ENCODE data around the gene CMAS.
"Not testable (repeated sequence)": the region's sequence is repeated elsewhere in the genome, so short reads cannot be mapped to it uniquely, and the experiment has no call there.

CMAS gene

DNA sequence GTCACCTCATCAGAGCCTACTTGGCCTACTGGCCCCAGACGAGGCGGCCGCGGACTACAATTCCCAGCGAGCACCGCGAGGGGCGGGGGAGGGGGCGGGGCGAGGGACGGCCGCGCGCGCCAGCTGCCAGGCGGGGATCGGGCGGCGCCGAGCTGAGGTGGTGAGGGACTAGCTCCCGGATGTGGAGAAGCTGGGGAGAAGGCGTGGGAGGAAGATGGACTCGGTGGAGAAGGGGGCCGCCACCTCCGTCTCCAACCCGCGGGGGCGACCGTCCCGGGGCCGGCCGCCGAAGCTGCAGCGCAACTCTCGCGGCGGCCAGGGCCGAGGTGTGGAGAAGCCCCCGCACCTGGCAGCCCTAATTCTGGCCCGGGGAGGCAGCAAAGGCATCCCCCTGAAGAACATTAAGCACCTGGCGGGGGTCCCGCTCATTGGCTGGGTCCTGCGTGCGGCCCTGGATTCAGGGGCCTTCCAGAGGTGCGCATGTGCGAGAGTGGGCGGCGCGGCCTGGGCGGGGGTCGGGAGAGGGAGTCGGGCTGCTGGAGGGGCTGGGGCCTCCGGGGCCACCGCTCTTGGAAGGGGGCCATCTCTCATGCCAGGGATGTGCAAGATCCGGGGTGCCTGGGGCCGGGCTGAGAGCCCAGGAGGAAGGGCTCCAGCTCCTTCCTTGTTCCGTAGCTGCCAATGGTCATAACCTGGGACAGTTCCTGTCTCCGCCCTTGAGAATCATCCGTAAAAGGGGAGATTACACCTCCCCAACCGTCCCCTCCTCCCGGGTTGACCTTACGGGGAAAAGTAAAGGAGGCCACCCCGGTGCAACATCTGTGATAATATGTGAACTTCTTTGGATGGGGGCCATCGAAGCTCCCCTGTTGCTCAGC lies at the start of gene CMAS:
Gene CMAS, plus strand, starts transcription at position 129 of the 878 bp plus-strand sequence. Its CDS starts 86 bp downstream, at position 215.
- H3K9me3 ChIP-seq (replicated peaks in 1 of 11), result no peaks in the 10 kb centered on the region
- peak within 1 kb of the TSS; percentile 88 to 99 (median 94) for H3K4me3 ChIP-seq
- H3K27ac ChIP-seq, result peak within 1 kb of the TSS; percentile 68 to 95 (median 92)
- no peak for TF ChIP-seq Cebpa-rat (IDR thresholded peaks at IDR 0.05)
- peaks cover 8 to 34% (median 14%) of the 10 kb centered on the region in 10 experiments; a peak in 18 of 20 replicates for H3K4me1 ChIP-seq
- peaks cover 7 to 27% (median 21%) of the 10 kb centered on the region in 11 experiments; a peak in 16 of 22 replicates for H3K36me3 ChIP-seq
- peaks cover 0 to 16% (median 3%) of the 10 kb centered on the region in 11 experiments; a peak in 9 of 22 replicates for H4K20me1 ChIP-seq
- no peaks in the 10 kb centered on the region for H3K27me3 ChIP-seq
- peak within 1 kb of the TSS; percentile 83 to 95 (median 93) for H3K9ac ChIP-seq
- peak within 1 kb of the TSS; percentile 76 to 86 (median 84) for H3K4me2 ChIP-seq

DNA sequence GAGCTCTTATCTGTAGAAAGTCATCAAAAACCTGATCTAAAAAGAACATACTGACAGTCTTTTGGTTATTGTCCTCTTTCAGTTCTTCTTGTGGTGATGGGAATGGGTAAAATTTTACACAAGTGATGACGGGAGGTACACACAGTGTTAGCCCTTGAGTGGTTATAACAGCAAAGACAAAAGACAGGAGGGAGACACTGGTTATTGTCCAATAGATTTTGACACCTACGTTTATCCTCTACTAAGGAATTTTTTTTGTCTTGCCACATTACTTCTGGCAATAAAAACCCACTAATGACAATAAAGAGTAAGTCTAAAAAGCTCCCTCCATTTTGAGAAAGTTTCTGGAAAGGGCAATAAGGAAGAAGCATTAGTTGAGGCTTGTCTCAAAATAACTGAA lies 47.7 kb upstream of the CMAS start:
- Histone ChIP-seq H3K27me3 (no peaks in the 10 kb centered on the region), H4K20me1 (no peaks in the 10 kb centered on the region), H3K36me3 (no peaks in the 10 kb centered on the region), H3K27ac (no peak overlapping the region), H3K4me3 (no peak overlapping the region), H3K4me1 (peaks cover 0 to 7% (median 0%) of the 10 kb centered on the region in 10 experiments; a peak in 3 of 20 replicates), H3K9me3 (replicated peaks in 1 of 11) (no peaks in the 10 kb centered on the region), H3K9ac (no peak overlapping the region), H3K4me2 (no peak overlapping the region)
- no peak for TF ChIP-seq Cebpa-rat (IDR thresholded peaks at IDR 0.05)

DNA sequence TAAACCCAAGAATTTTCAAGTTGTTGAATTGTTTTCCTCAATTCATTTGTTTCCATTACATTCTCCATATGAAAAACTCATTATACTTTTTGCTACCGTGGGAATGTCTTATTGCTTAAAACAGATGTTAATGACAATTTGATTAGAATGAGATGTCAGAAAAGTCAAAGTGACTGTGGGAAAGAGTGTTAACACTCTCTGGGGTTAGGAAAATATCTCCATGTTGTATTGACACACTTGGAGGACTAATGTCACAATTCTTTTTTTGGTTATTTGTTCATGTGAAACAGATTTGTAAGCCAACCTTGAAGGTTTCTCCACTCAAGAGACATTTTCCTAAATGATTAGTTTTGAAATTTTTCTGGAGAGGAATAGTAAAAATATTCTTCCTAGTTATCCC lies 47.2 kb upstream of the CMAS start:
- Histone ChIP-seq H3K4me2 (no peak overlapping the region), H3K27me3 (no peaks in the 10 kb centered on the region), H3K4me3 (no peak overlapping the region), H3K27ac (no peak overlapping the region), H3K9me3 (replicated peaks in 1 of 11) (no peaks in the 10 kb centered on the region), H3K36me3 (no peaks in the 10 kb centered on the region), H3K9ac (no peak overlapping the region), H3K4me1 (peaks cover 0 to 3% (median 0%) of the 10 kb centered on the region in 10 experiments; a peak in 2 of 20 replicates), H4K20me1 (no peaks in the 10 kb centered on the region)
- TF ChIP-seq Cebpa-rat (IDR thresholded peaks at IDR 0.05), result no peak

DNA sequence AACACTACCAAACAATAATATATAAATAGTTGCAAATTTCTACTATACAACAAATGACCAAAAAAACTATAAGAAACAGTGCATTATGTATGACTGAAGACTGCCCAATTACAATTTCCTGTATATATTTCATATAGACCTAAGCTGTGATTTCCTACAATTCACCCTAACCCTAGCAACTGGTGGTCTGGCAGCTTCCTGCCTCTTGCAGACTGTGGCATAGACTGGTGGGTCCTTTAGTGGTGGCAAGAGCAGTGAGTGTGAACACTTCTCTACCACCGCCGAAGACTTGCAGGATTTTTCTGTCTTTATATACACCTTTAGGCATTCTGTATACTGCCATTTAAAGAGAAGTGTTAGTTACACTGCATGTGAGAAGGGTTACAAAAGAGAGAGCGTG lies 43.6 kb upstream of the CMAS start:
- Histone ChIP-seq H3K4me3 (no peak overlapping the region), H3K27ac (no peak overlapping the region), H3K9me3 (replicated peaks in 1 of 11) (peaks cover 0 to 8% (median 0%) of the 10 kb centered on the region in 11 experiments; a peak in 4 of 22 replicates), H3K4me1 (no peaks in the 10 kb centered on the region), H3K36me3 (no peaks in the 10 kb centered on the region), H3K4me2 (no peak overlapping the region), H4K20me1 (no peaks in the 10 kb centered on the region), H3K9ac (no peak overlapping the region), H3K27me3 (no peaks in the 10 kb centered on the region)
- no peak for TF ChIP-seq Cebpa-rat (IDR thresholded peaks at IDR 0.05)

DNA sequence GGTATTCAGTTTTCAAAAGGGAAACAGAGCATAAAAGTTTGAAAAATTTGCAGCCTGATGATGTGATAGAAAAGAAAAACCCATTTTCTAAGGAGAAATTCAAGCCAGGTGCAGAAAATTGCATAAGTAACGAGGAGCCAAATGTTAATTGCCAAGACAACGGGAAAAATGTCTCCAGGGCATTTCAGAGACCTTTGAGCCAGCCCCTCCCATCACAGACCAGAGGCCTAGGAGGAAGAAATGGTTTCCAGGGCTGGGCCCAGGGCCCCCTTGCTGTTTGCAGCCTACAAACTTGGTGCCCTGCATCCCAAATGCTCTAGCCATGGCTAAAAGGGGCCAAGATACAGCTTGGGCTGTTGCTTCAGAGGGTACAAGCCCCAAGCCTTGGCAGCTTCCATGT lies 38.2 kb upstream of the CMAS start:
- not testable (repeated sequence) for H3K27me3 ChIP-seq, H3K4me2 ChIP-seq, H4K20me1 ChIP-seq, H3K4me1 ChIP-seq, H3K36me3 ChIP-seq, H3K4me3 ChIP-seq, H3K27ac ChIP-seq, H3K9ac ChIP-seq
- H3K9me3 ChIP-seq (replicated peaks in 1 of 11), result peaks cover 5 to 33% (median 19%) of the 10 kb centered on the region in 11 experiments

DNA sequence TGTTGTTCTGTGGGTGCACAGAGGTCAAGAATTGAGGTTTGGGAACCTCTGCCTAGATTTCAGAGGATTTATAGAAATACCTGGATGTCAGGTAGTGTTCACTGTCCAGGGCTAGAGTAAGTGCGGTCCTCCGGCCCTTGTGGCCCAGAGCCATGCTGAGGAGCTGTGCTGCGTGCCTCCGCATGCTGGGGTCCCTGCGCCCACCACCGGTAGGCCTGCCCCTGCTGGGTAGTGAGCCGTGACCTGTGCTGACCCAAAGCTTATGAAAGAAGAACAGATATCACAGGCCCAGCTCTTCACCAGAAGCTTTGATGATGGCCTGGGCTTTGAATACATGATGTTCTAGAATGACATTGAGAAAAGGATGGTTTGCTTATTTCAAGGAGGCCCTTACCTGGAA lies 37.8 kb upstream of the CMAS start:
- no peaks in the 10 kb centered on the region for H3K36me3 ChIP-seq
- no peak overlapping the region for H3K27ac ChIP-seq
- no peak overlapping the region for H3K4me3 ChIP-seq
- H3K4me2 ChIP-seq, result no peak overlapping the region
- no peak for TF ChIP-seq Cebpa-rat (IDR thresholded peaks at IDR 0.05)
- no peaks in the 10 kb centered on the region for H3K4me1 ChIP-seq
- peaks cover 5 to 33% (median 19%) of the 10 kb centered on the region in 11 experiments for H3K9me3 ChIP-seq (replicated peaks in 1 of 11)
- H4K20me1 ChIP-seq, result no peaks in the 10 kb centered on the region
- H3K9ac ChIP-seq, result no peak overlapping the region
- no peaks in the 10 kb centered on the region for H3K27me3 ChIP-seq

DNA sequence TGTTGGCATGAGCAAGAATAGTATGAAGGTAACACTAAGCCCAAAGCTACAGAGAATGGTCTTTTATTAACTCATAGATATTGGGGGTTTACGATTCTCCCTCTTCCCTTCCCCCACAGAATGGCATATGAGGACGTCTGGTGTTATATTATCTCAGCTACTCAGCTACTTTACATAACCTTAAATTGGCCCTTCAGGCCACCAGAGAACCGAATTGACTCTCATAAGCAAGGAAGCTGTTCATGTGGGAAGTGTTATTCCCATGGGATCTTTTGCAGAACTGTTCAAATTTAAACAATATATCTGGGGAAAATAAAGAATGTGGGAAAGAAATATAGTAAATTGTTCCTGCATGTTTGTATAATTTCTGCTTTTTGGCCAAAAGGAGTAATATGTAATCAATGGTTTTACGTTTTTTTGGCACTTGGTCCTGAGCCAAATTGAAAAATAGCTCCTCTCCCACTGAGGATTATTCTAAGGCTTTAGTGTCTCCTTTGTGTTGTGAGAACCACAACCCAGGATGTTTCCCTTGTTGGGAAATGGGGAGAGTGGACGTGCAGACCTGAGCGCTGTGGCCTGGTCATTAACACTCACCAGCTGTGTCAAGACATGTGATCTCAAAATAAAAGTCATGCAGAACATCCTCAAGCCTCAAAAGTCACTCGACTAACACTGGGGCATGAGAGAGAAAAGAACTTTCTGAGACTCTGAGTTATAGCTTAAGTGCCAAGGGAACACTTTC lies 31.8 kb upstream of the CMAS start:
- H3K4me3 ChIP-seq, result no peak overlapping the region
- no peak overlapping the region for H3K9ac ChIP-seq
- TF ChIP-seq Cebpa-rat (IDR thresholded peaks at IDR 0.05), result no peak
- no peaks in the 10 kb centered on the region for H3K4me1 ChIP-seq
- H3K27me3 ChIP-seq, result no peaks in the 10 kb centered on the region
- H3K4me2 ChIP-seq, result no peak overlapping the region
- H3K27ac ChIP-seq, result no peak overlapping the region
- H3K9me3 ChIP-seq (replicated peaks in 1 of 11), result peaks cover 5 to 14% (median 10%) of the 10 kb centered on the region in 11 experiments
- H4K20me1 ChIP-seq, result no peaks in the 10 kb centered on the region
- H3K36me3 ChIP-seq, result no peaks in the 10 kb centered on the region

DNA sequence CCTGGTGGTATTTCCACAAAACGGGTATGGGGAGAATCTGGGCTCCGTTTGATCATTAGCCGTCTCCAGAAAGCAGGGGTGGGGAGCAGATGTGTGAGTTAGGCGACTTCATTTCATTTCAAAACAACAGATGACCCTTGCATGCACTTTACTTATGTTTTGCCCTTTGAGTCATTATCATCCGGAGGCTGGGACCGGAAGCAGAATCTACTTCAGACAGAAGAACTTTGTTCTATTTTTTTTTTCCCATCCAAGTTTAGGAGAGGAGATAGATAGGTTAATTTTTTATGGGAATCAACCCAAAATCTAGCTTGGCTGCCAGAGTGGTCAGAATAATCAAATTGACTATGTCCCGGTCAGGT lies 31.3 kb upstream of the CMAS start:
- Histone ChIP-seq H3K27ac (no peak overlapping the region), H3K9me3 (replicated peaks in 1 of 11) (peaks cover 2 to 8% (median 7%) of the 10 kb centered on the region in 11 experiments; a peak in 21 of 22 replicates), H3K4me2 (no peak overlapping the region), H3K4me3 (no peak overlapping the region), H3K9ac (no peak overlapping the region), H3K36me3 (no peaks in the 10 kb centered on the region), H4K20me1 (no peaks in the 10 kb centered on the region), H3K4me1 (no peaks in the 10 kb centered on the region), H3K27me3 (no peaks in the 10 kb centered on the region)
- no peak for TF ChIP-seq Cebpa-rat (IDR thresholded peaks at IDR 0.05)

DNA sequence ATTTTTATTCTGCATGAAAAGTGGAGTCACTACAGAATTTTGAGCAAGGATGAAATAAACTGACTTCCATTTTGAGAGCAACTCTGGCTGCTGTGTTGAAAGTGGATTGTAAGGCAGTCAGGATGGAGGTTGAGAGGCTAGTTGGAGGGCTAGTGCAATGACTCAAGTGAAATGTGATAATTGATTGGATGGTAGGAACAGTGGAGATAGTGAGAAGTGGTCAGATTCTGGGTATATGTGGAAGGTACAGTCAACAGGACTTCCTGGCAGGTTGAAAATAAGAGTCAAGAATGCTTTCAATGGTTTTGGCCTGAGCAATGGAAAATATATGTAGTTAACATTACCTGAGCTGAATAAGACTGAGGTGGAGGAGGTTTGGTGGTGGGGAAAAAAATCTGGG lies 29.0 kb upstream of the CMAS start:
- Histone ChIP-seq H3K9me3 (replicated peaks in 1 of 11) (no peaks in the 10 kb centered on the region), H3K9ac (no peak overlapping the region), H3K36me3 (no peaks in the 10 kb centered on the region), H3K4me2 (no peak overlapping the region), H3K4me3 (no peak overlapping the region), H4K20me1 (no peaks in the 10 kb centered on the region), H3K27ac (no peak overlapping the region), H3K27me3 (no peaks in the 10 kb centered on the region), H3K4me1 (no peaks in the 10 kb centered on the region)
- TF ChIP-seq Cebpa-rat (IDR thresholded peaks at IDR 0.05), result no peak

Data from BLaER1 treated with 17β-estradiol and CSF1 and Interleukin-3, amounts not matched to agents 10 nM and 100 nM (cell line).